Measurements from ENCODE around the gene EBI3.
"Not testable (repeated sequence)": the region's sequence is repeated elsewhere in the genome, so short reads cannot be mapped to it uniquely, and the experiment has no call there.

EBI3 gene

DNA sequence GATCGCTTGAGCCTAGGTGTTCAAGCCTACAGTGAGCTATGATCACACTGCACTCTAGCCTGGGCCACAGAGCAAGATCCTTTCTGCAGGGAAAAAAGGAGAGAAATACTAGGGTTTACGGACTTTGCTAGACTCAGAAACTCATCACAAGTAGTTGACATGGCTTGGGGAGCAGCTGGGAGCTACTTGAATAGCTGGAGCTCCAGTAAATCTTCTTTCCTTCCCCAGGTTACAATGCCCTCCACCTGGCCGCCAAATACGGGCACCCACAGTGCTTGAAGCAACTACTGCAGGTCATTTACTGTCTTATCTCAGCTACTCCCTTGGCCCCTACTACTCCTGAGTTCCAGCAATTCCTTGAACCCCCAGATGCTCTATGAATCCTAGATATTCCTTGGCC lies 27.5 kb upstream of the EBI3 start:
- no peak for FAIRE-seq

DNA sequence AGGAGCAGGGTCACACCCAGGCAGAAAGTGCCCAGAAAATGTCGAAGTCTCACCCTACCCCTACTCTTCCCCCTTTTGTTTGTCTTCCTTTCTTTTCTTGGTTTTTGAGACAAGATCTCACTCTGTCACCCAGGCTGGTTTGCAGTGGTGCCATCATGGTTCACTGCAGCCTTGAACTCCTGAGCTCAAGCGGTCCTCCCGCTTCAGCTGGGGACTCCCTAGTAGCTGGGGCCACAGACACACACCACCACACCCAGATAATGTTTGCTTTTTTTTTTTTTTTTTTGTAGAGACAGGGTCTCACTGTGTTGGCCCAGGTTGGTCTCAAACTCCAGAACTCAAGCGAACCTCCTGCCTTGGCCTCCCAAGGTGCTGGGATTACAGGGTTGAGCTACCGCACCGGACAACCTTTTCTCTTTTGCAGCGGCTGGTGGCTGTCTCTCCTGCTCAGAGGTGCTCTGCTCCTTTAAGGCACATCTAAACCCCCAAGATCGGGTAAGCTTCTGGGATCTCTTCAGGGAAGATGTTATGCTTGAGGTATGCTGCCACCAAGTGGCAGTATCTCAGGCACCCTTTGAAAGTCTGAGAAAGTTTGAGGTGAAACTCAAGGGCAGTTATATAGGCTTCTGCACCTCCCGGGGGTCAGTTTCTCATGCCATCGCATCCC lies 22.4 kb upstream of the EBI3 start:
- no peak for FAIRE-seq

DNA sequence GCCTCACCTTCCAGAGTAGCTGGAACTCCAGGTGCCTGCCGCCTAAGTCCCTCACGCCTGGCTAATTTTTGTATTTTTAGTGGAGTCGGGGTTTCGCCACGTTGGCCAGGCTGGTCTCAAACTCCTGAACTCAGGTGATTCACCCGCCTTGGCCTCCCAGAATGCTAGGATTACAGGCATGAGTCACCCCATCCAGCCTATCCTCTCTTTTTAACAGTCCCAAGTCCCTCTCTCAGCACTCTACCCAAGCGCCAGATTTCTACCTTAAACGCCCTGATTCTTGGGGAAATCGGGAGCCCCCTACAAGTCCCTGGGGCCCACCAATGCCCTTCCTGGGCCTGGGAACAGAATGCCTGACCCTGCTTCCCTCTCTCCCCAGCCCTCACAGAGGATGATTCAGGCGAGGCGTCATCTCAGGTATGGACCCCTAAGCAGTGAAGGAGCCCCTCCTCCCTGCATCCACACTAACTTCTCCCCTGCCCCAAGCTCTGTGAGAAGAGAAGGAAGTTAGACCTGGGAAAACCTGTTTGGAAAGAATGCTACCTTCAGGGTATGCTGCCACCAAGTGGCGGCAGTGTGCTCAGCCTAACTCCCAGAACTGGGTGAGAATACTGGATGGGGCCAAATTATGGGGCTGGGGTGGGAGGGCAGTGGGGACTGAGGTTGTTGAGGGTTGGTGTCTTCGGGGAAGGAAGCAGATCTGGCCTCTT lies 20.8 kb upstream of the EBI3 start:
- FAIRE-seq = no peak

DNA sequence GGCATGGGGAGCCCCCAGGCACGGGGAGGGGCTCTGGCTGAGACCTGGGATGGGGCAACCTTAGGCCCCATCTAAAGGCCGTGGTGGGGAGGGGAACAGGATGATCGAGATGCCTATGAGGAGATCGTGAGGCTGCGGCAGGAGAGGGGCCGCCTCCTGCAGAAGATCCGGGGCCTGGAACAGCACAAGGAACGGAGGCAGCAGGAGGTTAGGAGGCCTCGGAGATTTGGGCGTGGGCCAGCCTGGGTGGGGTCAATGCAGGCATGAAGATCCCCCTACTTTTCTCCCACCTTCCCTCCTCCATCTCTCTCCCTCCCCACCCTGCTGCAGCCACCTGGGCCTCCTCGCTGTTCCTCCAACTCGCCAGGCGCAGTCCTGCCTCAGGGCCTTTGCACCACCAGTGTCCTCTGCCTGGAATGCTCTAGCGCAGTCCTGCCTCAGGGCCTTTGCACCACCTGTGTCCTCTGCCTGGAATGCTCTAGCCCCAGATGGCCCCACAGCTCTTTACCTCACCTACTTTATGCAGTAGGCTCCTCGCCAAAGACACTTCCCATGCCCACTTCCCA lies 19.1 kb upstream of the EBI3 start:
- no peak for FAIRE-seq

DNA sequence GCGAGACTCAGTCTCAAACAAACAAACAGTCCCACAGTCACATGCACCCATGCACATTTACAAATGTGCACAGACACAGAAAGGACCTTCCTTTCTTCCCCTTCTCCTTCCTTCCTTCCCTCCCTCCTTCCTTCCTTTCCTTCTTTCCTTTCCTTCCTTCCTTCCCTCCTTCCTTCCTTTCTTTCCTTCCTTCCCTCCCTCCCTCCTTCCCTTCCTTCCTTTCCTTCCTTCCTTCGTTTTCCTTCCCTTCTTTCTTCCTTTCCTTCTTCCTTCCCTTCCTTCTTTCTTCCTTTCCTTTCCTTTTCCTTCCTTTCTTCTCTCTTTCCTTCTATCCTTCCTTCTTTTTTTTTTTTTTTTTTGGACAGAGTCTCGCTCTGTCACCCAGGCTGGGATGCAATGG lies 16.2 kb upstream of the EBI3 start:
- FAIRE-seq = no peak

DNA sequence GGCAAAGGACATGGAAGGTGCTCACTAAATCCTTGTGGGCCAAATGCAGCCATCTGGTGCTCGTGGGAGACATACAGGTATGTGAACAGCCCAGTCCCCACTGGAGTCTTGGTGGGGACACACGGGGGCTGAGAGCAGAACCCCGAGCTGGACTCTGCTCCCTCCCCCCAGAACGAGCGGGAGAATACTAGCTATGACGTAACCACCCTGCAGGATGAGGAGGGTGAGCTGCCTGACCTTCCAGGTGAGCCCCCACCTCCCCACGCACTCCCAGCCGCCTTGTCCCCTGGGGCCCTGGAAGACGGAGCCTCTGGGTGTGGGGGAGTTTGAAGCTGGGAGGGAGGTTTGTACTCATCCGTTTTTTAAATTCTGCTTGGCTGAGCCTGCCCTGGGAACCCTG lies 13.5 kb upstream of the EBI3 start:
- no peak for FAIRE-seq

DNA sequence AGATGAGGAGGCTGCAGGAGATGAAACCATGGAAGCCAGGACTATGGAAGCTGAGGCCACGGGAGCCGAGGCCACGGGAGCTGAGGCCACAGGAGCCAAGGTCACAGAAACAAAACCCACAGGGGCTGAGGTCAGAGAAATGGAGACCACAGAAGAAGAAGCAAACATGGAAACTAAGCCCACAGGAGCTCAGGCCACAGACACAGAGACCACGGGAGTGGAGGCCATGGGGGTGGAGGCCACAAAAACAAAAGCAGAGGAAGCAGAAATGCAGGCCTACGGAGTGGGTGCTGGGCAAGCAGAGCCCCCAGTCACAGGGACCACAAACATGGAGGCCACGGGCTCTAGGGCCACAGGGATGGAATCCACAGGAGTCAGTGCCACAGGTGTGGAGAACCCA lies 12.5 kb upstream of the EBI3 start:
- no peak for FAIRE-seq

DNA sequence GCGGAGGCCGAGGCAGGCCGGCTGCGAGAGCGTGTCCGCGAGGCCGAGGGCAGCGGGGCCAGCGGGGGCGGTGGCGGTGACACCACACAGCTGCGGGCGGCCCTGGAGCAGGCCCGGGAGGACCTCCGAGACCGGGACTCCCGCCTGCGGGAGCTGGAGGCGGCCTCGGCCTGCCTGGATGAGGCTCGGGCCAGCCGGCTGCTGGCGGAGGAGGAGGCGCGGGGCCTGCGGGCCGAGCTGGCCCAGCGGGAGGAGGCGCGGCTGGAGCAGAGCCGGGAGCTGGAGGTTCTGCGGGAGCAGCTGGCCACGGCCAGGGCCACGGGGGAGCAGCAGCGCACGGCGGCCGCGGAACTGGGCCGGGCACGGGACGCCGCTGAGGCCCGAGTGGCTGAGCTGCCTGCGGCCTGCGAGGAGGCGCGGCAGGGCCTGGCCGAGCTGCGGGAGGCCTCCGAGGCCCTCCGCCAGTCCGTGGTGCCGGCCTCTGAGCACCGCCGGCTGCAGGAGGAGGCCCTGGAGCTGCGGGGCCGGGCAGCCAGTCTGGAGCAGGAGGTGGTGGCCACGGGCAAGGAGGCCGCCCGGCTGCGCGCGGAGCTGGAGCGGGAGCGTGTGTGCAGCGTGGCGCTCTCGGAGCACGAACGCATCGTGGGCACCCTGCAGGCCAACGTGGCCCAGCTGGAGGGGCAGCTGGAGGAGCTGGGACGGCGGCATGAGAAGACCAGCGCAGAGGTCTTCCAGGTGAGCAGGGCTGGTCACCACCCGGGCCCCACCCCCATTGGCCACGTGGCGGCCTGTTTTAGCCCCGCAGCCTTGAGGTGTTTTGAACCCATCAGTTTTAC lies 11.7 kb upstream of the EBI3 start:
- FAIRE-seq = no peak

DNA sequence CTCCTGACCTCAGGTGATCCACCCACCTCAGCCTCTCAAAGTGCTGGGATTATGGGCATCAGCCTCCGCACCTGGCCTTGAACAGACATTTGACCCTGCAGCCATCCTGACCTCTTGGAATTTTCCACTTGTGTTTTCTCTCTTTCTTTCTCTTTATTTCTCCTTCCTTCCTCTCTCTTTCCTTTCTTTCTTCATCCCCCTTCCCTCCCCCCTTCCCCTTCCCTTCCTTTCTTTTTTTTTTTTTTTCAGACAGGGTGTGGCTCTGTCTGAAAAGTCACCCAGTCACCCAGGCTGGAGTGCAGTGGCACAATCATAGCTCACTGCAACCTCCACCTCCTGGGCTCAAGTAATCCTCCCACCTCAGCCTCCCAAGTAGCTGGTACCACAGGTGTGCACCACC lies 10.8 kb upstream of the EBI3 start:
- not testable (repeated sequence) for FAIRE-seq

DNA sequence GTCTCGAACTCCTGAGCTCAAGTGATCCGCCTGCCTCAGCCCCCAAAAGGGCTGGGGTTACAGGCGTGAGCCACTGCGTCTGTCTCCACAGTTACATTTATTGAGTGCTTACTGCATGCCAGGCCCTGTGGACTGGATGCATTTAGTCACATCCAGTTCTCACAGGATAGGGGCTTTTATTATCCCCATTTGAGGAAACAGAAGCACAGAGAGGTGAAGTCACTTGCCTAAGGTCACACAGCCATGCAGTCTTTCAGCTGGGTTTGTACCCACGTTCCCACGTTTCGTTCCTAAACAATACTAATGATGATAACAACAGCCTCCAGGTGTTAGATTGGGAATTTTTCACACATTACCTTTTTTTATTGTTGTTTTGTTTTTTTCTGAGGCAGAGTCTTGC lies 9.1 kb upstream of the EBI3 start:
- no peak for FAIRE-seq

DNA sequence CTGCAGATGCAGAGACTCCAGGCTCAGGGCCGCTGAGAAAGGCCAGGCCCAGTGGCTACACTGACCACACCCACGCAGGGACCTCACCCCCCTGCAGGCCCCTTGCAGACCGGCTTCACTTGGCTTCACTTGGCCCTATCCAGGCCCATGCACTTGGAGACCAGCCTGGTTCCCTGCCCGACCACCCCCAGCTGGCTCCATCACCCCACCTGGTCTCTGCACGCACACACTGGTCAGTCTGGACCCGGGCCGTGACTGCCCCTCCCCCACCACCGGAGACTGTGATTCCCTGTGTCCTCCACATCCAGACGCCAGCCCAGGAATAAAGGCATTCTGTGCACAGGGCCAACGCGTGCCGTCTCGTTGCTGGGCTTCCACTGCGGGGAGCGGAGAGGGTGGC lies 4.9 kb upstream of the EBI3 start:
- FAIRE-seq = no peak

DNA sequence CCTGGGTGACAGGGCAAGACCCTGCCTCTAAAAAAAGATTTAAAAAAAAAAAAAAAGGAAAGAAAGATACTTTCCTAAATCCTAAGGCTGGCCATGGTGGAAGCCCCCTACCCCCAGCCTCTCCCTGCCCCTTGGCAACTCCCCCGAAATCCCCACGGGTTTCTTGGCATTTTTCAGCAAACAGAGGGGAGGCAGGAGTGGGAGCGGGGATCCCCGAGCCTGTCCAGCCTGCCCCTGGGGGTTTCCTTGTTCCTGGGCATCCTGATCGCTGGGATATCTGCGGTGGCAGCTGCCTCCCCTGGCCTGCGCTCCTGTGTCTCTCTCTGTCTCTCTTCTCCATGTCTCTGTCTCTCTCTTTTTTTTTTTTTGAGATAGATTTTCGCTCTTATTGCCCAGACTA lies 3.4 kb upstream of the EBI3 start:
- no peak for FAIRE-seq

DNA sequence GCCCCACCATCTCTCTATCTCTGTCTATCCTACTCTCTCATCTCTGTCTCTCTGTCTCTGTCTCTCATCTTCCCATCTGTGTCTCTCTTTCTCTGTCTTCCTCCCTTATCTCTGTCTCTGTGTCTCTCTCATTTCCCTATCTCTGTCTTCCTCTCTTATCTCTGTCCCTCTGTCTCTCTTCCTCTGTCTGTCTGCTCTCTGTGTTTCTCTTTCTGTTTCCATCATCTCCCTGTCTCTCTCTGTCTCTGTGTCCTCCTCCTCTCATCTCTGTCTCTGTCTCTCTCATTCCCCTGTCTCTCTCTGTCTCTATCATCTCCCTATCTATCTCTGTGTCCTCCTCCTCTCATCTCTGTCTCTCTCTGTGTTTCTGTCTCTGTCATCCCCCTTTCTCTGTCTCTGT lies 1.6 kb upstream of the EBI3 start:
- FAIRE-seq = no peak

DNA sequence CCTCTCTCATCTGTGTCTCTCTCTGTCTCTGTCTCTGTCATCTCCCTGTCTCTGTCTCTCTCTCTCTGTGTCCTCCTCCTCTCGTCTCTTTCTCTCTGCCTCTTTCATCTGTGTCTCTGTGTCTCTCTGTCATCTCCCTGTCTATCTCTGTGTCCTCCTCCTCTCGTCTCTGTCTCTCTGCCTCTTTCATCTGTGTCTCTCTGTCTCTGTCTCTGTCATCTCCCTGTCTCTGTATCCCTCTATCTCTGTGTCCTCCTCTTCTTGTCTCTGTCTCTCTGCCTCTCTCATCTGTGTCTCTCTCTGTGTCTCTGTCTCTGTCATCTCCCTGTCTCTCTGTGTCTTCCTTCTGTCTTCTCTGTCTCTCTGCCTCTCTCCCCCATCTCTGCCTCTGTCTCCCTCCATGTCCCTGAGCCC lies 551 bp upstream of the EBI3 start:
- no peak for FAIRE-seq

DNA sequence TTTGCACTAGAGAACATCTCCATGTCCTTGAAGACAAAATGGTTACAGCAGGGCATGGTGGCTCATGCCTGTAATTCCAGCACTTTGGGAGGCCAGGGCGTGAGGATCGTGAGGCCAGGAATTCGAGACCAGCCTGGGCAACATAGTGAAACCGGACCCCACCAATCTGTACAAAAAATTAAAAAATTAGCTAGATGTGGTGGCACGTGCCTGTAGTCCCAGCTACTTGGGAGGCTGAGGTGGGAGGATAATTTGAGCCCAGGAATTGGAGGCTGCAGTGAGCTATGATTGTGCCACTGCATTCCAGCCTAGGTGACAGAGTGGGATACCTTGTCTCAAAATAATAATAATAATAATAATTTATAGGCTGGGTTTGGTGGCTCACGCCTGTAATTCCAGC lies 914 bp downstream of the EBI3 start:
- not testable (repeated sequence) for FAIRE-seq

DNA sequence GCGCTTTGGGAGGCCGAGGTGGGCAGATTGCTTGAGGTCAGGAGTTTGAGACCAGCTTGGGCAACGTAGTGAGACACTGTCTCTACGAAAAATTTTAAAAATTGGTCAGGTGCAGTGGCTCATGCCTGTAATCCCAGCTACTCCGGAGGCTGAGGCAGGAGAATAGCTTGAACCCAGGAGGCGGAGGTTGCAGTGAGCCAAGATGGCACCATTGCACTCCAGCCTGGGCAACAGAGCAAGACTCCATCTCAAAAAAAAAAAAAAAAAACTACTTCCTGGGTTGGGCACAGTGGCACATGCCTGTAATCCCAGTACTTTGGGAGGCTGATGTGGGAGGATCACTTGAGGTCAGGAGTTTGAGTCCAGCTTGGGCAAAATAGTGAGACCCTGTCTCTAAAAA lies 2.2 kb downstream of the EBI3 start:
- not testable (repeated sequence) for FAIRE-seq

DNA sequence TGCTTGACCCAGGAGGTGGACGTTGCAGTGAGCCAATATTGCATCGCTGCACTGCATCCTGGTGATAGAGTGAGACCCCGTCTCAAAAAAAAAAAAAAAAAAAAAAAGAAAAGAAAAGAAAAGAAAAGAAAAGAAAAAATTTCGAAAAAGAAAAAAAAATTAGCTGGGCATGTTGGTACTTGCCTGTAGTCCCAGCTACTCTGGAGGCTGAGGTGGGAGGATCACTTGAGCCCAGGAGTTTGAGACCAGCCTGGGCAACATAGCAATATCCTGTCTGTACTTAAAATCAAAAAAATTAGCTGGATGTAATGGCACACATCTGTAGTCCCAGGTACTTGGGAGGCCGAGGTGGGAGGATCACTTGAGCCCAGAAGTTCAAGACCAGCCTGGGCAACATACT lies 2.8 kb downstream of the EBI3 start:
- not testable (repeated sequence) for FAIRE-seq

DNA sequence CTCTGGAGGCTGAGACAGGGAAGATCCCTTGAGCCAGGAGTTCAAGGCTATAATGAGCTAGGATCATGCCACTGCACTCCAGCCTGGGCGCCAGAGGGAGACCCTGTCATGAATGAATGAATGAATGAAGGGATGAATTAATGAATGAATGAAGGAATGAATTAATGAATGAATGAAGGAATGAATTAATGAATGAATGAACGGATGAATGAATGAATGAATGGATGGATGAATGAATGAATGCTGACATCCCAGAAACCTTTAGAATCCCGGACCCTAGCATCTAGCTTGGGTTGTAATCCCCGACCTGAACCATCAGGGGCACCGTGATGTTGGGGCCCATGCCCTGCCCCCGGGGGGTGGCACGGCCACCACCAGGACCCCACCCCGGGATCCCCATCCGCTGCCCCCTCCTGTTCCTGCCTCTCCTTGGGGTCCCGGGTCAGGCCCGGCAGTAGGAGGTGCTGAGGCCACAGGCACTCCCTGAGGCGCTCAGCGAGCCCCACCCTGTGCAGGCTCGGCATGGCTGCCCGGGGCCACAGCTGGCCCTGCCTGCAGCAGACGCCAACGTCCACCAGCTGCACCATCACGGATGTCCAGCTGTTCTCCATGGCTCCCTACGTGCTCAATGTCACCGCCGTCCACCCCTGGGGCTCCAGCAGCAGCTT lies 3.4 kb downstream of the EBI3 start:
- FAIRE-seq = no peak

DNA sequence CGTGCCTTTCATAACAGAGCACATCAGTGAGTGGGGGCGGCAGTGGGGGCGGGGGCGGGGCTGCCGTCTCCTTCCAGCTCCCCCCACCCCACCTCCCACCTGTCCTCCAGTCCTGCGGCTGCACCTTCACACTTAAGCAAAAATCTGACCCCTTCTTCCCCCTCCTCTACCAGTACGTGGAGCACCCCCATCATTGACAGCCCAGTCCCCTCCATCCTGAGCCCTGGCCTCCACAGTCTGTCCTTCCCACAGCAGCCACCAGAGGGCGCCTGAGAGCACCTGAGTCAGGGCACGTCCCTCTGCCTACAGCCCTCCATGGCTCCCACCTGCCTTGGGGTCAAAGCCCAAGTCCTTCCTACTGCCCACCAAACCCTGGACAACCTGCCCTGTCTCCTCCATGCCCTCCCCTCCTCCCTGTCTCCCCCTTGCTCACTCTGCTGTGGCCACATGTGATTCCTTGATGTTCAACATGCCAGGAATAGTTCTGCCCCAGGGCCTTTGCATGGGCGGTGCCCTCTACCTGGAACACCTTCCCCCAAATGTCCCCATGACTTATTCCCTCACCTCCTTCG lies 4.0 kb downstream of the EBI3 start:
- FAIRE-seq = no peak

DNA sequence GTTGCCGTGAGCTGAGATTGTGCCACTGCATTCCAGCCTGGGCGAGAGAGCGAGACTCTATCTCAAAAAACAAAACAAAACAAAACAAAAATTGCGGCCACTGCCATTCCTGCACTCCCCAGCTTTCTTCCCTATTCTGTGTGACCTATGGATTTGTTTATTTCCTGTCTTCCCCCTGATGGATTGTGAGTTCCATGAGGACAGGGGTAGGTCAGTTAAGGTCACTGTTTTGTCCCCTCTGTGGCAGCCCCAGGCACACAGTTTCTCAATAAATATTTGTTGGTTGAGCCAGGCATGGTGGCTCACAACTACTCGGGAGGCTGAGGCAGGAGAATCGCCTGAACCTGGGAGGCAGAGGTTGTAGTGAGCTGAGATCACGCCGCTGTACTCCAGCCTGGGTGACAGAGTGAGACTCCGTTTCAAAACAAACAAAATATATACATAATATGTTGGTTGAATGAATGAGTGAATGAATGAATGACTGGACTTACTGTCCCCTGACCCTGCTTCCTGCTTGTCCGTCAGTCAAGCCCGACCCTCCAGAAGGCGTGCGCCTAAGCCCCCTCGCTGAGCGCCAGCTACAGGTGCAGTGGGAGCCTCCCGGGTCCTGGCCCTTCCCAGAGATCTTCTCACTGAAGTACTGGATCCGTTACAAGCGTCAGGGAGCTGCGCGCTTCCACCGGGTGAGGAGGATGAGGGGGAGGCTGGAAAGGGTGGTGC lies 5.0 kb downstream of the EBI3 start:
- no peak for FAIRE-seq

DNA sequence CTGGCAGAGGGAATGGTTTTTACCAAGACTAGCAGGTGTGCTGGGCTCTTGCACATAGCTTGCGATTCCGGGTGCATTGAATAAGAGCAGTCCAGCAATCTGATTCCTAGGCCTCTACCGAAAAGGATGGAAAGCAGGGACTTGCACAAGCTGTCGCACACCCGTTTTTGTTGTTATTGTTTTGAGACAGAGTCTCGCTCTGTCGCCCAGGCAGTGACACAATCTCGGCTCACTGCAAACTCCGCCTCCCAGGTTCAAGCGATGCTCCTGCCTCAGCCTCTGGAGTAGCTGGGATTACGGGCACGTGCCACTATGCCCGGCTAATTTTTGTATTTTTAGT lies 5.5 kb downstream of the EBI3 start:
- FAIRE-seq = no peak

DNA sequence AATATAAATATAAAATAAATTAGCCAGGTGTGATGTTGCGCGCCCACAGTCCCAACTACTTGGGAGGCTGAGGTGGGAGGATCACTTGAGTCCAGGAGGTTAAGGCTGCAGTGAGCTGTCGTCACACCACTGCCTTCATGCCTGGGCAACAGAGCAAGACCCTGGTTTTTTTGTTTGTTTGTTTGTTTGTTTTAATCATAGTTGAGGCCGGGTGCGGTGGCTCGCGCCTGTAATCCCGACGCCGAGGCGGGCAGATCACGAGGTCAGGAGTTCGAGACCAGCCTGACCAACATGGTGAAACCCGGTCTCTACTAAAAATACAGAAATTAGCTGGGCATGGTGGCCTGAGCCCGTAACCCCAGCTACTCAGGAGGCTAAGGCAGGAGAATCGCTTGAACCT lies 8.2 kb downstream of the EBI3 start:
- not testable (repeated sequence) for FAIRE-seq
